ENCODE results near the gene ITGA3. TPM values are rescaled to one million over a fixed set of nuclear protein-coding genes. Genes with fewer than 3 reads are reported as not detected.

ITGA3 gene
- total RNA-seq, 1 experiment from 2014 or later: 392 TPM

DNA sequence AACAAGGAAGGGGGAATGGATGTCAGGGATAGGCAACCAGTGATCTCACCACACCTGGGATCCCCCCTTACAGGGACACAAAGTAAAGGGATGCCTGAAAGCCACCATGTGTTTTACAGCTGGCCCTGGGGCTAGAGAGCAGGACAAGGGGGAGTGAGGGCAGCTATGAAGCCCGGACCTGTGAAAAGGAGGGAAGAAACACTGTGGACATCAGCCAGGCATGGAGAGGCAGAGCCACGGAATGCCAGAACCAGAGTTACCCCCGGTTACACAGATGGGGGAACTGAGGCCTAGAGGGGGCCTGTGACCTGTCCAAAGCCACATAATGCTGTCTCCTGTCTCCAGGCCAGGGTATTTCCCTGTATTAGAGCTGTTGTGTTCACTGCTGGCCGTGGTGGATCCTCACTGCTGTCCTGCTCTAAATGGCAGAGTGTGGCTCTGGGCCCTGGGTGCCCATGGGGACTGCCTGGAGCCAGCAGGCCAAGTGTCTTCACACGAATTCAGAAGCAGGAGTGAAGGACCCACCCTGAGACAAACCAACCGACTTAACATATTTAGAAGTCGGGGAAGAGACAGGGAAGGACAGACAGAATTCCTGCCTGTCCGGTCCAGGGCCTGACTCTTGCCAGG, 29.7 kb upstream of the ITGA3 start:
- peaks cover 28 to 44% of the 10 kb centered on the region in 2 experiments for H3K4me1 ChIP-seq (ENCODE audit: control insufficient read depth in 1 of 2, insufficient read depth in 2 of 2, low read length in 2 of 2)
- RAD21 ChIA-PET (ENCODE audit: low non-redundant PET in 1 of 2, low total read pairs in 2 of 2, uncharacterized antibody in 2 of 2, unreplicated experiment in 2 of 2): interaction anchor here (0.8 to 3.3 kb wide), 6 partner anchors 30 to 67 kb away, joined by 3 to 15 read pairs (median 5); partner anchors contain the start of gene ITGA3 (in 1 of the 2)
- no peak overlapping the region for H3K4me3 ChIP-seq (replicated peaks in 1 of 2; ENCODE audit: low read depth in 1 of 2, low read length in 2 of 2)
- H4K20me1 ChIP-seq (ENCODE audit: insufficient read depth): no peaks in the 10 kb centered on the region
- H3K9ac ChIP-seq (ENCODE audit: low read length): peak overlapping the region; percentile 1; the same call in 1 of the 2 replicates
- peak overlapping the region; percentile 4; the same call in 1 of the 2 replicates for H3K27ac ChIP-seq (ENCODE audit: low read depth, low read length)
- DNase-seq (ENCODE audit: low read depth, low spot score) (no peak), ATAC-seq (no peak)
- TF ChIP-seq, protein P1, sequence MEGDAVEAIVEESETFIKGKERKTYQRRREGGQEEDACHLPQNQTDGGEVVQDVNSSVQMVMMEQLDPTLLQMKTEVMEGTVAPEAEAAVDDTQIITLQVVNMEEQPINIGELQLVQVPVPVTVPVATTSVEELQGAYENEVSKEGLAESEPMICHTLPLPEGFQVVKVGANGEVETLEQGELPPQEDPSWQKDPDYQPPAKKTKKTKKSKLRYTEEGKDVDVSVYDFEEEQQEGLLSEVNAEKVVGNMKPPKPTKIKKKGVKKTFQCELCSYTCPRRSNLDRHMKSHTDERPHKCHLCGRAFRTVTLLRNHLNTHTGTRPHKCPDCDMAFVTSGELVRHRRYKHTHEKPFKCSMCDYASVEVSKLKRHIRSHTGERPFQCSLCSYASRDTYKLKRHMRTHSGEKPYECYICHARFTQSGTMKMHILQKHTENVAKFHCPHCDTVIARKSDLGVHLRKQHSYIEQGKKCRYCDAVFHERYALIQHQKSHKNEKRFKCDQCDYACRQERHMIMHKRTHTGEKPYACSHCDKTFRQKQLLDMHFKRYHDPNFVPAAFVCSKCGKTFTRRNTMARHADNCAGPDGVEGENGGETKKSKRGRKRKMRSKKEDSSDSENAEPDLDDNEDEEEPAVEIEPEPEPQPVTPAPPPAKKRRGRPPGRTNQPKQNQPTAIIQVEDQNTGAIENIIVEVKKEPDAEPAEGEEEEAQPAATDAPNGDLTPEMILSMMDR (IDR thresholded peaks at IDR 0.05 in 2 of 3, conservative IDR thresholded peaks at IDR 0.05 in 1 of 3; ENCODE audit: borderline replicate concordance in 1 of 3, insufficient read depth in 1 of 3, low read depth in 2 of 3, low read length in 2 of 3): no peak
- TF ChIP-seq TCF7L2 (IDR thresholded peaks at IDR 0.05; ENCODE audit: borderline replicate concordance, extremely low read depth, insufficient read depth, insufficient read length) (no peak), ZNF274 (IDR thresholded peaks at IDR 0.05; ENCODE audit: low read depth, low read length) (no peak), REST (IDR thresholded peaks at IDR 0.05; ENCODE audit: low read depth) (no peak), YY1 (IDR thresholded peaks at IDR 0.05; ENCODE audit: extremely low read depth, insufficient replicate concordance, low read depth, low read length) (no peak), EZH2 (IDR thresholded peaks at IDR 0.05) (no peak), ZBTB33 (IDR thresholded peaks at IDR 0.05; ENCODE audit: extremely low read depth, insufficient replicate concordance, low read length) (no peak), POLR2A (IDR thresholded peaks at IDR 0.05; ENCODE audit: borderline replicate concordance, extremely low read depth, insufficient read depth, insufficient read length) (no peak)
- BruUV-seq (replicated peaks): no TSS peak
- peak overlapping the region; percentile 84 for H3K4me2 ChIP-seq (ENCODE audit: low read length)
- H3K27me3 ChIP-seq (ENCODE audit: insufficient read depth, low read length): no peaks in the 10 kb centered on the region
- intact Hi-C loops (cut with micrococcal nuclease): loop anchor here (2.0 kb wide), 1 partner anchor 37 kb away; no protein-coding TSS in a partner anchor
- H3K9me3 ChIP-seq (ENCODE audit: control insufficient read depth in 1 of 2, insufficient read depth in 1 of 2, low read depth in 1 of 2, low read length in 2 of 2): peaks cover 0 to 16% of the 10 kb centered on the region in 2 experiments; a peak in 2 of 4 replicates
- no peaks in the 10 kb centered on the region for H3K9me2 ChIP-seq (ENCODE audit: insufficient read depth)
- H3K36me3 ChIP-seq (ENCODE audit: control insufficient read depth in 1 of 2, insufficient read depth in 2 of 2, low read length in 2 of 2): no peaks in the 10 kb centered on the region
- CTCF ChIA-PET: interaction anchor here (0.6 to 4.2 kb wide), 12 partner anchors 10 to 491 kb away, joined by 3 to 42 read pairs (median 10); partner anchors contain the start of genes ITGA3 and PDK2
- H2AFZ ChIP-seq (ENCODE audit: low read depth, low read length, poor library complexity, severe bottlenecking): no peak overlapping the region
- H3K79me2 ChIP-seq (ENCODE audit: insufficient read depth, low read length): no peaks in the 10 kb centered on the region
- POLR2A ChIA-PET: interaction anchor here (1.0 to 7.2 kb wide), 3 partner anchors 28 to 62 kb away, joined by 3 to 99 read pairs (median 65); partner anchors contain the start of gene ITGA3
